PC-9 (cell line): ENCODE data around the gene GFM1.

ENCODE experiments used
- EZH2 ChIP-seq: fragments of 200-600 bp; sonication (generic); IDR thresholded peaks from 2 replicates; pipeline ENCODE4 v1.8.0; 2017; ENCODE audit warnings: antibody characterized with exemption, low read depth
- TF ChIP-seq, protein P1 (sequence below): fragments of 200-600 bp; sonication (generic); conservative IDR thresholded peaks from 2 replicates; pipeline ENCODE4 v1.6.1; 2017; ENCODE audit warnings: mixed run types, antibody characterized with exemption, mild to moderate bottlenecking, moderate library complexity

DNA sequence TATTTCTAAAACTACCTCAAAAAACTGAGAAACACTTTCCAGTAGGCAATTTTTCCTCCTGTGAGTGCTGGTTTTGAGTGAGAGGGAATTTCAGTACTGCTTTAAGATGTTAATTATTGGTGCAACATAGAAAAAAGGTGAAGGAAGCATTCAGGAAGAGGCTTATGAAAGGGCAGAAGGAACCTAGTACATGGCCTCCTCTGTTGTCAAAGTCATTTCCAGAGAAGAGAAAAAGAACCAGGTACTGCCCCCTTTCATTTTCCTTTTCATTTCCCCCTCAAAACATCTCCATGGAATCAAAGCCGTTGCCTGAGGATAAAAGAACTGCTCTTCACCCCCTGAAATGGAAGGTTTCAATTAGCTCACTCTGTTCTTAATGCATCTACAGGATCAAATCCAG is 68.1 kb downstream of the GFM1 start:
- TF ChIP-seq, protein P1, sequence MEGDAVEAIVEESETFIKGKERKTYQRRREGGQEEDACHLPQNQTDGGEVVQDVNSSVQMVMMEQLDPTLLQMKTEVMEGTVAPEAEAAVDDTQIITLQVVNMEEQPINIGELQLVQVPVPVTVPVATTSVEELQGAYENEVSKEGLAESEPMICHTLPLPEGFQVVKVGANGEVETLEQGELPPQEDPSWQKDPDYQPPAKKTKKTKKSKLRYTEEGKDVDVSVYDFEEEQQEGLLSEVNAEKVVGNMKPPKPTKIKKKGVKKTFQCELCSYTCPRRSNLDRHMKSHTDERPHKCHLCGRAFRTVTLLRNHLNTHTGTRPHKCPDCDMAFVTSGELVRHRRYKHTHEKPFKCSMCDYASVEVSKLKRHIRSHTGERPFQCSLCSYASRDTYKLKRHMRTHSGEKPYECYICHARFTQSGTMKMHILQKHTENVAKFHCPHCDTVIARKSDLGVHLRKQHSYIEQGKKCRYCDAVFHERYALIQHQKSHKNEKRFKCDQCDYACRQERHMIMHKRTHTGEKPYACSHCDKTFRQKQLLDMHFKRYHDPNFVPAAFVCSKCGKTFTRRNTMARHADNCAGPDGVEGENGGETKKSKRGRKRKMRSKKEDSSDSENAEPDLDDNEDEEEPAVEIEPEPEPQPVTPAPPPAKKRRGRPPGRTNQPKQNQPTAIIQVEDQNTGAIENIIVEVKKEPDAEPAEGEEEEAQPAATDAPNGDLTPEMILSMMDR: no peak
- no peak for TF ChIP-seq EZH2
